MM.1S (cell line): ENCODE data around the gene LIPN.

Experiments
- CTCF ChIP-seq: fragments of 300-600 bp; sonication (generic); IDR thresholded peaks from 2 replicates; pipeline ENCODE4 v1.5.1; 2016; ENCODE audit warnings: antibody characterized with exemption, low read length, mixed read lengths
- EZH2 ChIP-seq: fragments of 300-600 bp; sonication (generic); optimal IDR thresholded peaks from 2 replicates; pipeline ENCODE3; 2017; ENCODE audit warnings: low read depth, mild to moderate bottlenecking, antibody characterized with exemption, low read length, mixed read lengths

GRCh38 chr10:88744002-88744401, 15.8 kb upstream of the LIPN start:
- TF ChIP-seq EZH2 (no peak), CTCF (no peak)
